GM12878 (cell line): Measurements from ENCODE around the gene S100G. TPM values are rescaled to one million over a fixed set of nuclear protein-coding genes. Genes with fewer than 3 reads are reported as not detected.

Experiments used
- ATAC-seq: fragments of 200-7000 bp; cut with Tn5 transposase; 3 replicates; pipeline ENCODE4 v1.9.1; 2020; ENCODE audit warnings: mild to moderate bottlenecking, moderate library complexity
- BruUV-seq: library from RNA; stranded (reverse); fragments of 400-500 nt; replicated peaks from 2 replicates; lab custom pipeline; 2021; lab: Mats Ljungman, UMichigan
- CTCF ChIA-PET: fragments of 300-600 bp; sonication (Branson Sonifier 250); formaldehyde crosslinking; extraction: SDS; loops from one replicate; lab custom pipeline; 2021; ENCODE audit warnings: inconsistent platforms; lab: Yijun Ruan, JAX
- POLR2A ChIA-PET: fragments of 350-600 bp; formaldehyde crosslinking; extraction: SDS; loops from one replicate; lab custom pipeline; 2021; ENCODE audit warnings: inconsistent platforms; lab: Charles Lee
- RAD21 ChIA-PET: fragments of 300-600 bp; sonication (Branson Sonifier 250); formaldehyde crosslinking; loops from one replicate; lab custom pipeline; 2023; ENCODE audit warnings: antibody characterized with exemption; ENCODE audit not compliant: unreplicated experiment; lab: Charles Lee
- SMC1A ChIA-PET: fragments of 300-600 bp; sonication (Branson Sonifier 250); formaldehyde crosslinking; loops from one replicate; lab custom pipeline; 2023; ENCODE audit not compliant: unreplicated experiment, uncharacterized antibody; lab: Charles Lee
- DNase-seq: peaks from one replicate; pipeline ENCODE4 v3.0.0-alpha.2; 2011; ENCODE audit warnings: low read depth, low spot score
- FAIRE-seq: peaks from 3 replicates; lab custom pipeline; 2011; peaks lifted over from hg19 to GRCh38; lab: Jason Lieb, UNC
- H2AFZ ChIP-seq: 2 replicates; pipeline ENCODE4 v1.6.0; 2011; ENCODE audit warnings: low read depth, low read length, control low read depth; ENCODE audit not compliant: control insufficient read depth
- H3K27ac ChIP-seq: 2 replicates; pipeline ENCODE4 v1.5.1; 2011; ENCODE audit warnings: control low read depth; ENCODE audit not compliant: control insufficient read depth, insufficient read depth
- H3K27me3 ChIP-seq, 2 experiments: replicated peaks in 1 of 2; 2 replicates each; pipeline versions ENCODE4 v1.6.0 to v1.6.1; 2011; ENCODE audit warnings: low read length in 1 of 2; ENCODE audit not compliant: control insufficient read depth in 2 of 2, insufficient read depth in 2 of 2
- H3K36me3 ChIP-seq, 2 experiments: 2 replicates each; pipeline ENCODE4 v1.5.1; 2011; ENCODE audit warnings: low read length in 1 of 2; ENCODE audit not compliant: control insufficient read depth in 2 of 2, insufficient read depth in 2 of 2
- H3K4me1 ChIP-seq: 2 replicates; pipeline ENCODE4 v1.6.1; 2011; ENCODE audit warnings: mild to moderate bottlenecking, low read length, moderate library complexity, mixed read lengths; ENCODE audit not compliant: control insufficient read depth, insufficient read depth
- H3K4me2 ChIP-seq: 2 replicates; pipeline ENCODE4 v1.6.0; 2011; ENCODE audit warnings: control low read depth; ENCODE audit not compliant: control insufficient read depth, insufficient read depth
- H3K4me3 ChIP-seq: fragments of 200-600 bp; sonication (generic); 2 replicates; pipeline ENCODE4 v1.5.1; 2016
- H3K79me2 ChIP-seq: 2 replicates; pipeline ENCODE4 v1.6.0; 2011; ENCODE audit warnings: low read length; ENCODE audit not compliant: control insufficient read depth, insufficient read depth
- H3K9ac ChIP-seq: 2 replicates; pipeline ENCODE4 v1.8.0; 2011; ENCODE audit warnings: low read length, control low read depth, mixed read lengths; ENCODE audit not compliant: control insufficient read depth, insufficient read depth
- H3K9me3 ChIP-seq: replicated peaks from 3 replicates; pipeline ENCODE4 v1.5.1; 2011; ENCODE audit warnings: mild to moderate bottlenecking, low read length; ENCODE audit not compliant: control insufficient read depth, insufficient read depth
- H4K20me1 ChIP-seq: 2 replicates; pipeline ENCODE4 v1.6.0; 2011; ENCODE audit not compliant: control insufficient read depth, insufficient read depth
- BRCA1 ChIP-seq: IDR thresholded peaks from 2 replicates; pipeline ENCODE4 v1.6.1; 2011; ENCODE audit warnings: low read depth, low read length, improper control_type of control experiment
- CBX5 ChIP-seq: sonication (generic); IDR thresholded peaks from 2 replicates; pipeline ENCODE4 v1.6.1; 2016; ENCODE audit warnings: low read depth, moderate library complexity, mild to moderate bottlenecking, inconsistent platforms
- CHD2 ChIP-seq: IDR thresholded peaks from 2 replicates; pipeline ENCODE4 v1.6.1; 2011; ENCODE audit warnings: low read depth, low read length, improper control_type of control experiment, borderline replicate concordance
- HCFC1 ChIP-seq: fragments of 150-350 bp; IDR thresholded peaks from 2 replicates; pipeline ENCODE4 v1.6.1; 2014; ENCODE audit warnings: low read length
- MEF2B ChIP-seq: fragments of 450-650 bp; IDR thresholded peaks from 2 replicates; pipeline ENCODE4 v1.6.1; 2018; ENCODE audit warnings: mild to moderate bottlenecking, moderate library complexity; ENCODE audit not compliant: partially characterized antibody, poor library complexity, severe bottlenecking
- RCOR1 ChIP-seq: conservative IDR thresholded peaks from 2 replicates; pipeline ENCODE4 v1.6.1; 2012; ENCODE audit warnings: low read depth, low read length, improper control_type of control experiment
- TAF1 ChIP-seq: IDR thresholded peaks from 2 replicates; pipeline ENCODE4 v1.6.1; 2011; ENCODE audit warnings: mild to moderate bottlenecking, low read depth, low read length, borderline replicate concordance
- ZBTB4 ChIP-seq: fragments of 450-650 bp; formaldehyde crosslinking; IDR thresholded peaks from 2 replicates; pipeline ENCODE4 v1.4.0; 2022; ENCODE audit warnings: mild to moderate bottlenecking, moderate library complexity
- ZBTB40 ChIP-seq: fragments of 450-650 bp; IDR thresholded peaks from 2 replicates; pipeline ENCODE4 v1.6.1; 2016; ENCODE audit warnings: mild to moderate bottlenecking, moderate library complexity, borderline replicate concordance
- WGBS: methylation state at CpG from one replicate; pipeline ENCODE4 v1.1.6; 2016; ENCODE audit warnings: low lambda C conversion rate; ENCODE audit not compliant: insufficient replicate concordance, insufficient coverage; ENCODE audit errors: missing lambda C conversion rate; 5-methylcytosine and 5-hydroxymethylcytosine counted together
- in situ Hi-C: fragments of 300-500 bp; cut with MboI; formaldehyde crosslinking; loops from 9 replicates; pipeline ENCODE4 v1.14.3; 2018; ENCODE audit warnings: mixed read lengths
- intact Hi-C: fragments of 100-400 bp; cut with micrococcal nuclease; formaldehyde crosslinking; loops from one replicate; pipeline ENCODE4 v1.14.2; 2022; ENCODE audit not compliant: unreplicated experiment
- polyA plus RNA-seq, 11 experiments: library from polyadenylated mRNA; depleted of rRNA in 4 of 11; unstranded in 6 of 11; stranded (reverse) in 5 of 11; fragments of >200 nt; fragmentation: Nextera tagmentation in 4 of 11; fragmentation: Illumina TruSeq in 1 of 11; extraction: Ambion mirVana in 4 of 11; extraction: Trizol in 1 of 11; gene quantifications; 1 replicate in 1 of 11; 2 replicates in 10 of 11; pipeline versions ENCODE4 v1.2.1 to v1.2.3, GENCODE V29; 2011 to 2016; ENCODE audit warnings: inconsistent platforms in 2 of 11, missing spikeins in 2 of 11, low read depth in 1 of 11
- total RNA-seq, 4 experiments: library from RNA; depleted of rRNA in 3 of 4; stranded (reverse); fragments of >200 nt in 3 of 4; fragmentation: Illumina TruSeq in 1 of 4; extraction: Trizol in 1 of 4; gene quantifications; 2 replicates each; pipeline versions ENCODE4 v1.2.1 to v1.2.3, GENCODE V29; 2013 to 2021

The S100G gene
- total and polyA plus RNA-seq, 10 of the 15 experiments (the other 5 are each of a cell fraction or from before 2014, with no cell fraction given), result not detected

GRCh38 chrX:16635596-16635995 is 14.4 kb upstream of the S100G start:
- POLR2A ChIA-PET, result no interaction called here

GRCh38 chrX:16638533-16638932 is 11.4 kb upstream of the S100G start:
- DNase-seq (no peak), FAIRE-seq (no peak), ATAC-seq (no peak)
- no peaks in the 10 kb centered on the region for H3K79me2 ChIP-seq
- no peak overlapping the region for H3K4me3 ChIP-seq
- H3K36me3 ChIP-seq, result no peaks in the 10 kb centered on the region
- no peaks in the 10 kb centered on the region; a peak in 1 of 4 replicates for H3K27me3 ChIP-seq
- no peak overlapping the region for H3K4me2 ChIP-seq
- intact Hi-C loops, result no loop called here
- ChIA-PET POLR2A (no interaction called here), CTCF (no interaction called here), RAD21 (no interaction called here), SMC1A (no interaction called here)
- H3K27ac ChIP-seq, result no peak overlapping the region
- no peak overlapping the region for H2AFZ ChIP-seq
- 68% methylated on average over 7 of the region's 7 CpGs for WGBS
- no TSS peak for BruUV-seq
- in situ Hi-C loops, result no loop called here
- no peak overlapping the region for H3K9ac ChIP-seq
- no peaks in the 10 kb centered on the region for H4K20me1 ChIP-seq
- H3K4me1 ChIP-seq, result no peaks in the 10 kb centered on the region
- H3K9me3 ChIP-seq, result no peaks in the 10 kb centered on the region
- TF ChIP-seq BRCA1 (no peak), TAF1 (no peak), CHD2 (no peak), CBX5 (no peak), MEF2B (no peak), RCOR1 (no peak), ZBTB40 (no peak), ZBTB4 (CRISPR knock-in tag) (no peak)

More at GRCh38 chrX:16635596-16635995, 14.4 kb upstream of the S100G start:
- CTCF ChIA-PET, result no interaction called here
- no peak for FAIRE-seq
- WGBS, result 76% methylated on average over 3 of the region's 3 CpGs
- TF ChIP-seq HCFC1, result no peak
- in situ Hi-C loops, result no loop called here
- Histone ChIP-seq H3K27ac (no peak overlapping the region), H3K4me3 (no peak overlapping the region), H4K20me1 (no peaks in the 10 kb centered on the region), H3K9ac (no peak overlapping the region), H3K36me3 (no peaks in the 10 kb centered on the region), H3K4me2 (no peak overlapping the region), H3K79me2 (no peaks in the 10 kb centered on the region), H2AFZ (no peak overlapping the region), H3K27me3 (no peaks in the 10 kb centered on the region; a peak in 1 of 4 replicates), H3K9me3 (no peaks in the 10 kb centered on the region), H3K4me1 (no peaks in the 10 kb centered on the region)
- SMC1A ChIA-PET, result no interaction called here
- intact Hi-C loops, result no loop called here
- no peak for ATAC-seq
- no TSS peak for BruUV-seq
- no peak for DNase-seq
- RAD21 ChIA-PET, result no interaction called here
